HG03575 (cell line): ENCODE data around the gene SKP1.

Source experiments
- ATAC-seq: cut with Tn5 transposase; IDR thresholded peaks from one replicate; pipeline ENCODE4 v1.9.1; 2021; ENCODE audit not compliant: unreplicated experiment, insufficient number of reproducible peaks, low FRiP score; ENCODE audit errors: extremely low read depth

SKP1 gene

DNA sequence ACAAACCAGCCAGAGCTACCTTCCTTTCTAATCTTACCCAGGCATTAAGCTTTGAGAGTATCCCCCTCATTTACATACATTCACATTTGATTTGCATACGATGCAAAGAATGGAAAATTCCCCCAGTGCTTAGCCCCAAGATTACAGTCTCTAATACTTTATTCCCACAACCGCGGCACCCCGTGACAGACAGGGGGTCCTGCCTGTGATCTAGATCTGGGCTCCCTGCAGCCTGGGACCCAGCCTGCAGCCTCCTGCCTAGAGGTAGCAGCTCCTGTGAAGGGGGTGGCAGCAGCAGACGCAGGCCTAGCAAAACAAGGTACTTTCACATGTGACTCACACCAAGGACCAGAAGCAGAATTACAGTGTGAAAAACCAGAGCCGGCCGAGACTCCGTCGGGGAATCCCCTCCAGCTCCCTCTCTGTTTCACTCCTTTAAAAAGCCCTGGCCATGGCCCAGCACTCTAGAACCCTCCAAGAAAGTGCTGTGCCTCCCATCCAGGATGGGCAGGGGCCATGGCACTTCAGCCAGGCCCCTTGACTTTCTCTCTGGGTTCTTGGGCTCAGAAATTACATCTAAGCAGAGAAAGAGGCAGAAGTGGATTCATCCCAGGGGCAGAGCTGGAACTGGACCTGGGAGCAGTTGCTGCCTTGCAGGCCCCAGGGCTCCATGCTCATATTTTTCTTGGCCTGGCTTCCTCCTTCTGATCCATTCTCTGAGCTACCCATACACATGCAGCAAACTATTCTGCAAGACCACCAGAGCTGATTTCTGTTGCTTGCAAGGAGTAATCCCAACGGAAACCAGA lies 76.3 kb downstream of the SKP1 start:
- peak; percentile 53 for ATAC-seq

- no peak for ATAC-seq
These were observed 76.8 kb downstream of the SKP1 start for GRCh38 chr5:134099939-134100282.

DNA sequence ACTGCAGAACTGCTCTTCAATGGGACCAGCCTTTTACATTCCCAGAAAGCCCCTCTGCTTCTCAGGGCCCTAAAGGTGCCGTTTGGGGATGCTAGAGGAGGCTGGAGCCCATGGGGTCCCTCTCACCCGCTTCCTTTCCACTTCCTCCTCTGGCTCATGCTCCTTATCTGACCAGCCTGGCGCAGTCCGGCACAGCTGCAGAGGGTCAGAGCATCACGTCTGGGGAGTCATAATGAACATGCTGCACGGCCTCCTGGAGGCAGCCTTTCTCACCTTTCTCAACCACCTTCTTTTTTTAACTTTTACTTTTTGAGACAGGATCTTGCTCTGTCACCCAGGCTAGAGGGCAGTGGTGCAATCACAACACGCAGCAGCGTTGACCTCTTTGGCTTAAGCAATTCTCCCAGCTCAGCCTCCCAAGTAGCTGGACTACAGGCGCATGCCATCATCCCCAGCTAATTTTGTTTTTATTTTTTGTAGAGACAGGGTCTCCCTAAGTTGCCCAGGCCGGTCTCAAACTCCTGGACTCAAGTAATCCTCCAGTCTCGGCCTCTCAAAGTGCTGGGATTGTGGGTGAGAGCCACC lies 77.4 kb downstream of the SKP1 start:
- ATAC-seq: no peak
